ENCODE data around the gene ZC3H14.

ZC3H14 gene

GRCh38 chr14:88547386-88547780 lies 15.5 kb upstream of the ZC3H14 start:
- DNase-seq = no peak
- in situ Hi-C loops (cut with HindIII; ENCODE audit: low pct_ligation_motif_present, low sequenced_read_pairs) = no loop called here
- no peak for TF ChIP-seq CTCF (IDR thresholded peaks at IDR 0.05; ENCODE audit: low read depth, low read length, missing control alignments)
- H3K4me3 ChIP-seq (ENCODE audit: low read depth, low read length) = no peak overlapping the region
- peaks cover 35% of the 10 kb centered on the region for H3K36me3 ChIP-seq (replicated peaks)
- H3K27me3 ChIP-seq (replicated peaks) = no peaks in the 10 kb centered on the region
- no peak overlapping the region for H3K27ac ChIP-seq

DNA sequence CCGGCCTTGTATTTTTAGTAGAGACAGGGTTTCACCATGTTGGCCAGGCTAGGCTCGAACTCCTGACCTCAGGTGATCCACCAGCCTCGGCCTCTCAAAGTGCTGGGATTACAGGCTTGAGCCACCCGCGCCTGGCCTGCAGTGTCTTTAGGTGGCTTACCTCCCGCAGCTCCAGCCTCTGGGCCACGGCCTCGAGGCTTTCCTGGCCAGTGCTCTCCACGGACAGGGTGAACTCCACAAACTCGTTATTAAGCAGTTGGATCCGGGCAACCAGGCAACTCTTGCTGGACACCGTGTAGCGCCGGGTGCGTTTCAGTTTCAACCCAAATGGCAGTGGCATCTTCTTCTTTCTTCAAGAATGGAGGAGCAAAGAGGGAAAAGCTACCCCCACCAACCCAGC lies 12.8 kb upstream of the ZC3H14 start:
- no peak for TF ChIP-seq CTCF (IDR thresholded peaks at IDR 0.05; ENCODE audit: low read depth, low read length, missing control alignments)
- H3K36me3 ChIP-seq (replicated peaks) = peaks cover 31% of the 10 kb centered on the region
- no peak overlapping the region for H3K4me3 ChIP-seq (ENCODE audit: low read depth, low read length)
- no peak overlapping the region for H3K27ac ChIP-seq
- in situ Hi-C loops (cut with HindIII; ENCODE audit: low pct_ligation_motif_present, low sequenced_read_pairs) = no loop called here
- no peak for DNase-seq
- H3K27me3 ChIP-seq (replicated peaks) = no peaks in the 10 kb centered on the region

GRCh38 chr14:88551094-88551870 lies 11.6 kb upstream of the ZC3H14 start:
- H3K36me3 ChIP-seq (replicated peaks) = peaks cover 26% of the 10 kb centered on the region
- in situ Hi-C loops (cut with HindIII; ENCODE audit: low pct_ligation_motif_present, low sequenced_read_pairs) = no loop called here
- peak; percentile 70 for DNase-seq
- TF ChIP-seq CTCF (IDR thresholded peaks at IDR 0.05; ENCODE audit: low read depth, low read length, missing control alignments) = peak; percentile 52
- peak overlapping the region; percentile 12 for H3K27ac ChIP-seq
- H3K4me3 ChIP-seq (ENCODE audit: low read depth, low read length) = peak overlapping the region; percentile 76
- H3K27me3 ChIP-seq (replicated peaks) = no peaks in the 10 kb centered on the region

GRCh38 chr14:88551980-88552431 lies 10.8 kb upstream of the ZC3H14 start:
- H3K27ac ChIP-seq = peak overlapping the region; percentile 12
- H3K36me3 ChIP-seq (replicated peaks) = peaks cover 21% of the 10 kb centered on the region
- peak overlapping the region; percentile 76 for H3K4me3 ChIP-seq (ENCODE audit: low read depth, low read length)
- DNase-seq = no peak
- no peak for TF ChIP-seq CTCF (IDR thresholded peaks at IDR 0.05; ENCODE audit: low read depth, low read length, missing control alignments)
- in situ Hi-C loops (cut with HindIII; ENCODE audit: low pct_ligation_motif_present, low sequenced_read_pairs) = no loop called here
- no peaks in the 10 kb centered on the region for H3K27me3 ChIP-seq (replicated peaks)

DNA sequence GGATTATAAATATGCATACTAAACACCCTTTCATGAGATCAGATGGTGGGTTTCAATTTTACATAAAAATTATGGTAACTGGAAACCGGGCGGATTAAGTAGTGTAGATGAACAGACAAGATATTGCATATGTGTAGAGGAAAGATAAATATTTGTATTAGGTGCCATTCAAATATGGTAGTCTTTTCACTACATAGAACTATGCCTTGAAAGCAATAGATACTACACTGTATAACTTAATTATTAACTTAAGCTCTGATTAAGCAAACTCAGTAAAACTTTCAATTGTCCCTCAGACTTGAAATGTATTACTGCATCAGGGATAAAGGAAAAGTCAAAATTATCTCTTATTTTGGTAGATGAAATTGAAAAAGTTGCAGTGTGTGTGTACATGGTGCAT lies 10.0 kb upstream of the ZC3H14 start:
- in situ Hi-C loops (cut with HindIII; ENCODE audit: low pct_ligation_motif_present, low sequenced_read_pairs) = no loop called here
- H3K4me3 ChIP-seq (ENCODE audit: low read depth, low read length) = no peak overlapping the region

More for the DNA sequence above, 10.0 kb upstream of the ZC3H14 start:
- peaks cover 21% of the 10 kb centered on the region for H3K36me3 ChIP-seq (replicated peaks)
- no peak overlapping the region for H3K27ac ChIP-seq
- H3K27me3 ChIP-seq (replicated peaks) = no peaks in the 10 kb centered on the region
- no peak for DNase-seq
- no peak for TF ChIP-seq CTCF (IDR thresholded peaks at IDR 0.05; ENCODE audit: low read depth, low read length, missing control alignments)

All from brain microvascular endothelial cell (primary cell).